HFFc6 (cell line): ENCODE data around the gene HSD3B7. TPM values are rescaled to one million over a fixed set of nuclear protein-coding genes. Genes with fewer than 3 reads are reported as not detected.
"Not testable (repeated sequence)": the region's sequence is repeated elsewhere in the genome, so short reads cannot be mapped to it uniquely, and the experiment has no call there.

ENCODE experiments used
- DNase-seq: peaks from one replicate; pipeline ENCODE4 v3.0.0-alpha.2; 2018
- H3K27ac Mint-ChIP-seq: 2 replicates; pipeline ENCODE4 v1.8.0; 2020; ENCODE audit warnings: mild to moderate bottlenecking, mixed read lengths
- H3K27me3 Mint-ChIP-seq: 2 replicates; pipeline ENCODE4 v1.8.0; 2021; ENCODE audit warnings: mild to moderate bottlenecking, moderate library complexity, mixed read lengths; ENCODE audit not compliant: insufficient read depth
- H3K36me3 Mint-ChIP-seq: 2 replicates; pipeline ENCODE4 v1.8.0; 2021; ENCODE audit warnings: low read depth, mixed read lengths
- H3K4me1 Mint-ChIP-seq: 2 replicates; pipeline ENCODE4 v1.8.0; 2020; ENCODE audit warnings: low read depth, mixed read lengths
- H3K4me3 Mint-ChIP-seq: 2 replicates; pipeline ENCODE4 v1.8.0; 2020; ENCODE audit warnings: mild to moderate bottlenecking, moderate library complexity, mixed read lengths
- H3K9me3 Mint-ChIP-seq: 2 replicates; pipeline ENCODE4 v1.8.0; 2020; ENCODE audit warnings: mild to moderate bottlenecking, mixed read lengths
- CTCF ChIP-seq: fragments of 200-600 bp; sonication (generic); IDR thresholded peaks from 2 replicates; pipeline ENCODE4 v1.5.0; 2021; ENCODE audit warnings: antibody characterized with exemption, mild to moderate bottlenecking
- long read RNA-seq: library from polyadenylated mRNA; unstranded; transcript quantifications from one replicate; pipeline ENCODE4 v2.0.0, GENCODE V29; 2019
- total RNA-seq, 6 experiments: library from RNA; stranded (reverse); fragmentation: NEBNext Ultra II Directional; extraction: Animal tissue kit (Norgen Biotek cat#: 25700); gene quantifications; 2 replicates in 1 of 6; 3 replicates in 5 of 6; pipeline ENCODE4 v1.2.3, GENCODE V29; 2021

HSD3B7 gene
- 10 to 100 TPM; 15.1 to 24.6 (median 18.6) TPM for total RNA-seq
- long read RNA-seq, transcript HSD3B7-202 (7 exons, 2,172 nt), result major isoform, 14 of 42 reads
- long read RNA-seq, partial matches to known transcripts, result 11 of 42 reads
- long read RNA-seq, other reads (novel, unspliced or antisense), result 17 of 42 reads

- peak within 1 kb of the TSS; percentile 80 for H3K4me3 Mint-ChIP-seq
- peak; percentile 99 for TF ChIP-seq CTCF
- no peaks in the 10 kb centered on the region for H3K36me3 Mint-ChIP-seq
- H3K27me3 Mint-ChIP-seq, result peaks cover 17% of the 10 kb centered on the region
- DNase-seq, result peak; percentile 76
- H3K27ac Mint-ChIP-seq, result peak within 1 kb of the TSS; percentile 61
- no peaks in the 10 kb centered on the region for H3K9me3 Mint-ChIP-seq
- peaks cover 21% of the 10 kb centered on the region for H3K4me1 Mint-ChIP-seq
Observed at GRCh38 chr16:30984669-30985400, at the start of gene HSD3B7. HSD3B7 (plus strand) TSS chr16:30985207; CDS start chr16:30985659, 452 bp downstream.

GRCh38 chr16:30937692-30938091 is 47.3 kb upstream of the HSD3B7 start:
- TF ChIP-seq CTCF, result no peak
- Mint-ChIP-seq H3K4me1 (peaks cover 30% of the 10 kb centered on the region), H3K9me3 (no peaks in the 10 kb centered on the region), H3K36me3 (peaks cover 22% of the 10 kb centered on the region), H3K27ac (peak overlapping the region; percentile 16; the same call in 1 of the 2 replicates), H3K27me3 (no peaks in the 10 kb centered on the region), H3K4me3 (no peak overlapping the region)
- no peak for DNase-seq

- H3K9me3 Mint-ChIP-seq, H3K4me3 Mint-ChIP-seq, DNase-seq, H3K27me3 Mint-ChIP-seq: not testable (repeated sequence)
- H3K36me3 Mint-ChIP-seq, result peaks cover 29% of the 10 kb centered on the region
- peaks cover 30% of the 10 kb centered on the region for H3K4me1 Mint-ChIP-seq
- H3K27ac Mint-ChIP-seq, result peak overlapping the region; percentile 96
Observed at GRCh38 chr16:30939571-30939970, 45.4 kb upstream of the HSD3B7 start.

- peak; percentile 56 for DNase-seq
- H3K36me3 Mint-ChIP-seq, result peaks cover 31% of the 10 kb centered on the region
Observed at GRCh38 chr16:30941600-30942425, 43.2 kb upstream of the HSD3B7 start.

GRCh38 chr16:30942426-30942806 is 42.6 kb upstream of the HSD3B7 start:
- no peak for TF ChIP-seq CTCF
- Mint-ChIP-seq H3K4me1 (peaks cover 29% of the 10 kb centered on the region), H3K4me3 (no peak overlapping the region), H3K36me3 (peaks cover 31% of the 10 kb centered on the region), H3K27me3 (no peaks in the 10 kb centered on the region; the same call in 1 of the 2 replicates), H3K9me3 (no peaks in the 10 kb centered on the region), H3K27ac (no peak overlapping the region)
- no peak for DNase-seq

More at GRCh38 chr16:30941600-30942425, 43.2 kb upstream of the HSD3B7 start:
- TF ChIP-seq CTCF, result peak; percentile 90
- Mint-ChIP-seq H3K4me1 (peaks cover 30% of the 10 kb centered on the region), H3K27ac (peak overlapping the region; percentile 58), H3K9me3 (no peaks in the 10 kb centered on the region), H3K4me3 (no peak overlapping the region), H3K27me3 (no peaks in the 10 kb centered on the region; the same call in 1 of the 2 replicates)
